Fibroblast of skin of back (primary cell): Measurements from ENCODE around the gene GPR15LG.

Experiments used
- DNase-seq: peaks from one replicate; pipeline ENCODE4 v3.0.0-alpha.2; 2013

The GPR15LG gene

DNA sequence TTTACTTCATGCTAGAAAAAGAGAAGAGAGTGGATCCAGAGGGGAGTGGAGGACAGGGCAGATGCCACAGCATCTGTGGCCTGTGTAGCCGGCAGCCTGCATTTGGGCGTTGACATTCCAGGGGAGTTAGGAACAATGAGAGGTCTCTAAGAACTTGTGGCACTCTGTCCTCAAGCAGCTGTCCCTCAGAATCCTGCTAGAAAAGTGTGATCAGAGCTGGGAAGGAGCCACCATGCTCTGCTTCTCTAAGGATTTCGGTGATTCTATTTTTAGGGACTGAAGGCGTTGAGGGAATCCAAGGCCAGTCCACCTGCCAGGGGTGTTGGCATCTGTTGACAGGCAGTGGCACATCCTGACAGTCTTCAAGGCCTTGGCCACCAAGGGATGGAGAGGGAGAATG, 44.1 kb downstream of the GPR15LG start:
- DNase-seq, result no peak

GRCh38 chr10:84221916-84222315, 48.3 kb downstream of the GPR15LG start:
- no peak for DNase-seq

DNA sequence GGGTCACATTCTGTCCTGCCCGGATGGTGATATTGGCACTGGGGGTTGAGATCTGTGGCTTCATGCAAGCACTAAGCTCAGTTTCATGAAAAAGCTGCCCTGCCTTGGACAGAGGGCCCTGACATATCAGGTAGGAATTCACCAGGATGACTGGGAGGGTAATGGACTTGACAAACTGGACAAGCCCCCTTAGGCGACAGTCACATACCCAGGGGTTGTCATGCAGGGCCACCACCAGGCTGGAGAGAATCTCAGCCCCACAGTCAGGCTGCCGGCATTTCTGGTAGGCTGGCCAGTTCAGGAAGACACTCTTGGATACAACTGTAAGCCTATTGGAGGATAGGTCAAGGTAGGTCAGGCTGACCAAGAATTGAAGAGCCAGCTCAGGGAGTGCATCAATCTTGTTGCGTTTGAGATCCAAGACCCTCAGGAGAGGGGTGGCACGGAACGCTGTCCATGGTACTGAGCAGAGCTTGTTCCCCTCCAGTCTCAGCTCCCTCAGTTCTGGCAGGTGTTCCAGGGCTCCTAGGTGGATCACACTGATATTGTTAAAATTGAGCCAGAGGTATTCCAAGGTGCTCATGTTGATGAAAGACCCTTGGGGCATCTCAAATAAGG, 50.9 kb downstream of the GPR15LG start:
- DNase-seq, result no peak

GRCh38 chr10:84225427-84226173, 52.0 kb downstream of the GPR15LG start, which contains the start of gene LRIT2:
Gene LRIT2 (minus strand): TSS chr10:84225544. CDS start chr10:84225520, 24 bp downstream.
- no peak for DNase-seq

DNA sequence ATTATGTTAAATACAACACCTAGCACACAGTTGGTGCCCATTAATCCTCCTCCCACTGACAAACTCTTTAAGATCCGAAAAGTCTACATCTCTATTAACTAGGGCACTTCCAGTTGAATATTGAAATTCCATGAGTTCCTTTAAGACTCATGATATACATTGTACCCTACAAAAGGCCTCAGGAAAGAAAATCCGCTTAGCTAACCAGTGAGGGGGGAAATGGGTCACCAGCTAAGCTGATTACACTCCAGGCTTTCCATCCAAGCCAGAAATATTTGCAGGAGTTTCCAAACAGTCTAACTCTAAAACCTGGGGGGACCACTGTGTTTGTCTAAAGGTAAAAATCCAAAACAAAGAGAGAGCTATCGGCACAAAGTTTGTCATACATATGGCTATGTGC, 53.0 kb downstream of the GPR15LG start:
- DNase-seq, result no peak

DNA sequence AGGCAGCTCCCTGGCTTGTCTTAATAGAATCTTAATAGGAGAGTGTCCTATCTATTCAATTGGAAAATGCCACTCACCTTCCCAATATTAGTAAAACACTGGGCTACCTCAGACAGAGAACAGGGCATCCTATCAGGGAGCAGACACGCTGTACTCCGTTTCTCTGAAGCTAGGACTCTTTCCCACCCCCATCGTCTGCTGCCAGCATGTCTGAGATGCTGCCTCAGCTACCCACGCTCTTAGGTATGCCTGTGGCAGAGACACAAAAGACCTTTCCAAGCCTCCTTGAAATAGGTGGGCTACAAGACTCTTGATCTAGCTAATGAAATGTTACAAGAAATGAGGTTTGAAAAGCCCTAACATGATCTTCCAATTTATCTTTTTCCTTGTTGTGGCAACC, 54.2 kb downstream of the GPR15LG start:
- no peak for DNase-seq

DNA sequence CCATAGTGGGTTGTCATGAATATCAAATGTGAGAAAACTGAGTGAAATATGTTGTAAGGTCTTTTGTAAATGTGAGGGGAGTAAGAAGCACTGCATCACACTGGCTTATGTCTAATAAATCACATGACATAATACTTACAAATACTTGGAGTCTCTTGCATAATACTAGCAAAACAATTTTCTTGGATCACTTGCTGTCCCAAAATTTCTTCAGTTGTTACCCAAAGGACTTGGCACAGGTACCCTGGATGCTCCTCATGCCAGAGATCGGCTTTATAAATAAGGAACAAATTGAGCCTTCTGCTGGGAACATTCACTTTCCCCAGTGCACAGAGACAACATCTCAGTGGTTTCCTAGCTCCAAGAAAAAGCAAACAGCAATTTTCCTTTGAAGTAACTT, 56.8 kb downstream of the GPR15LG start:
- DNase-seq, result no peak

GRCh38 chr10:84232376-84232775, 58.8 kb downstream of the GPR15LG start:
- DNase-seq, result no peak

DNA sequence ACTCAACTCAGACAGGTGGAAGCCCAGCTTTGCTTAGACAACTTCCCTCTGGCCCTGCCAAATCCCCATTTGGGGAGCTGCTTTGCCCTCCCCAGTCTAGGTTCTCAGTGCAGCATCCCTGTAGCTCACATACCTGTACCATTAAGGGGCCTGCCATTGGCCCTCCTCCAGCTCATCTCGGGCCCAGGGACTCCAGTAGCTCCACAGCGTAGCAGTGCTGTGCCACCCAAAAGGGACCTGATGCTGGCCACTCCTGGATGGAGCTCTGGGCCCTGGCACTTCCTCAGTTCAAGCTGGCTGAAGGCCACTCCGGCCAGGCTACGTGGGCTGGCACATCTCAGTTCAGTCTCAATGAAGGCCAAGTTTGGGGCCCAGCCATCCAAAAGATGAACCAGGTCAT, 60.3 kb downstream of the GPR15LG start:
- no peak for DNase-seq

- no peak for DNase-seq
These were observed 60.9 kb downstream of the GPR15LG start for GRCh38 chr10:84234479-84234878.
